GM19372 (cell line): ENCODE measurements around the gene MAIP1.

Experiments used
- ATAC-seq: cut with Tn5 transposase; IDR thresholded peaks from one replicate; pipeline ENCODE4 v1.9.1; 2021; ENCODE audit warnings: mild to moderate bottlenecking, low read depth, moderate library complexity; ENCODE audit not compliant: unreplicated experiment

MAIP1 gene

GRCh38 chr2:199985625-199986207 lies 30.3 kb downstream of the MAIP1 start:
- ATAC-seq, result peak; percentile 52

- ATAC-seq, result no peak
These were observed 32.2 kb downstream of the MAIP1 start for GRCh38 chr2:199987586-199987985.

GRCh38 chr2:199988151-199988550 lies 32.8 kb downstream of the MAIP1 start:
- no peak for ATAC-seq

- ATAC-seq, result no peak
These were observed 34.4 kb downstream of the MAIP1 start for GRCh38 chr2:199989822-199990221.

GRCh38 chr2:199991691-199992090 lies 36.3 kb downstream of the MAIP1 start:
- no peak for ATAC-seq

- ATAC-seq, result no peak
These were observed 36.9 kb downstream of the MAIP1 start for GRCh38 chr2:199992296-199992695.

GRCh38 chr2:199994371-199994770 lies 39.0 kb downstream of the MAIP1 start:
- ATAC-seq, result no peak

- ATAC-seq, result no peak
These were observed 39.5 kb downstream of the MAIP1 start for GRCh38 chr2:199994896-199995295.

- no peak for ATAC-seq
These were observed 41.9 kb downstream of the MAIP1 start for GRCh38 chr2:199997296-199997695.

GRCh38 chr2:199999166-199999565 lies 43.8 kb downstream of the MAIP1 start:
- no peak for ATAC-seq

GRCh38 chr2:200000444-200001163 lies 45.2 kb downstream of the MAIP1 start:
- ATAC-seq, result no peak

- ATAC-seq, result no peak
These were observed 48.1 kb downstream of the MAIP1 start for GRCh38 chr2:200003444-200003843.

GRCh38 chr2:200005675-200006074 lies 50.3 kb downstream of the MAIP1 start:
- ATAC-seq, result no peak

- no peak for ATAC-seq
These were observed 51.9 kb downstream of the MAIP1 start for GRCh38 chr2:200007306-200007705.

GRCh38 chr2:200012401-200012800 lies 57.0 kb downstream of the MAIP1 start:
- no peak for ATAC-seq
